ENCODE measurements around the gene TICAM1.

Gene TICAM1

GRCh38 chr19:4831304-4831978 is at the start of gene TICAM1:
Gene TICAM1 (minus strand): TSS chr19:4831712. CDS start chr19:4818377, 13,335 bp downstream.
- Histone ChIP-seq H3K27me3 (ENCODE audit: insufficient read depth, low read depth, severe bottlenecking) (no peaks in the 10 kb centered on the region), H3K36me3 (peaks cover 3% of the 10 kb centered on the region; the same call in 1 of the 2 replicates), H3K27ac (peak within 1 kb of the TSS; percentile 73), H3K4me3 (ENCODE audit: low read depth, low read length) (peak within 1 kb of the TSS; percentile 49), H3K9me3 (ENCODE audit: severe bottlenecking) (no peaks in the 10 kb centered on the region)
- no peak for TF ChIP-seq CTCF (IDR thresholded peaks at IDR 0.05; ENCODE audit: low read depth, low read length)
- DNase-seq = peak; percentile 36

GRCh38 chr19:4879041-4879440 is 47.5 kb upstream of the TICAM1 start:
- TF ChIP-seq CTCF (IDR thresholded peaks at IDR 0.05; ENCODE audit: low read depth, low read length) = no peak
- Histone ChIP-seq H3K27ac (no peak overlapping the region), H3K9me3 (ENCODE audit: severe bottlenecking) (no peaks in the 10 kb centered on the region), H3K36me3 (no peaks in the 10 kb centered on the region), H3K27me3 (ENCODE audit: insufficient read depth, low read depth, severe bottlenecking) (no peaks in the 10 kb centered on the region), H3K4me3 (ENCODE audit: low read depth, low read length) (no peak overlapping the region)
- no peak for DNase-seq

- Histone ChIP-seq H3K36me3 (no peaks in the 10 kb centered on the region), H3K27ac (no peak overlapping the region), H3K4me3 (ENCODE audit: low read depth, low read length) (no peak overlapping the region), H3K9me3 (ENCODE audit: severe bottlenecking) (no peaks in the 10 kb centered on the region), H3K27me3 (ENCODE audit: insufficient read depth, low read depth, severe bottlenecking) (no peaks in the 10 kb centered on the region)
- DNase-seq = no peak
- TF ChIP-seq CTCF (IDR thresholded peaks at IDR 0.05; ENCODE audit: low read depth, low read length) = no peak
Measured at GRCh38 chr19:4878491-4878968, 47.0 kb upstream of the TICAM1 start.

- TF ChIP-seq CTCF (IDR thresholded peaks at IDR 0.05; ENCODE audit: low read depth, low read length) = no peak
- Histone ChIP-seq H3K4me3 (ENCODE audit: low read depth, low read length) (no peak overlapping the region), H3K9me3 (ENCODE audit: severe bottlenecking) (no peaks in the 10 kb centered on the region), H3K27ac (no peak overlapping the region), H3K36me3 (no peaks in the 10 kb centered on the region), H3K27me3 (ENCODE audit: insufficient read depth, low read depth, severe bottlenecking) (no peaks in the 10 kb centered on the region)
- DNase-seq = no peak
Measured at GRCh38 chr19:4877753-4878490, 46.4 kb upstream of the TICAM1 start.

- Histone ChIP-seq H3K36me3 (no peaks in the 10 kb centered on the region), H3K9me3 (ENCODE audit: severe bottlenecking) (no peaks in the 10 kb centered on the region), H3K27me3 (ENCODE audit: insufficient read depth, low read depth, severe bottlenecking) (no peaks in the 10 kb centered on the region), H3K4me3 (ENCODE audit: low read depth, low read length) (no peak overlapping the region), H3K27ac (no peak overlapping the region)
- no peak for TF ChIP-seq CTCF (IDR thresholded peaks at IDR 0.05; ENCODE audit: low read depth, low read length)
- no peak for DNase-seq
Measured at GRCh38 chr19:4873930-4874329, 42.4 kb upstream of the TICAM1 start.

Data from WERI-Rb-1 (cell line).